GF-D8 (cell line): ENCODE results near the gene RXRG.

Source experiments
- DNase-seq: peaks from one replicate; lab custom pipeline; 2025; lab: John Stamatoyannopoulos, UW

Gene RXRG

DNA sequence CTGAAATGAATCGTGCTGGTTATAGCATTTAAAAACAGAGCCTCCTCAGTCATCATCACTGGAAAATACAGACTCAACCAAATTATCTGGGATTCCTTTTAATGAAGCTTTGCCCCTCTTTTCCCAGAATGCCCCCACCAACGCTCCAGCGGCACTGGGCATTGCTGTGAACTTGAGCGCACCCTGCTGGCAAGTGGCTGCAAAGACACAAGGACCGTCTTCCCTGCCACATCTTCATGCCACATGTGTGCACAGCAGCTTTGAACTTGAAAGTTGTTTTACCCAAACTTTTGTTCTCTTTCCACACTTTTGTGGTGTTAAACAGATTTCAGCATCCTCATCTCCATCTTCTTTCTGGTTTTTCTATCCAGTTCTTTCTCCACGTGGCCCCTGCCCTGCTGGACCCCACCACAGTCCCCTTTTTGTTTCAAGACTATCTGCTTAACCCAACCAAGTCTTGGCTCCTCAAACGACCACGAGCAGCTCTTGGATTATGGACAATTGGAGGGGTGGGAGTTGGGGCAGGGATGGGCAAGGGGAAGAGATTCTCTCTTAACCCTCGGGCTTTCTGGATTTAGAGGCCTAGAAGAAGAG is 75.6 kb downstream of the RXRG start:
- no peak for DNase-seq

DNA sequence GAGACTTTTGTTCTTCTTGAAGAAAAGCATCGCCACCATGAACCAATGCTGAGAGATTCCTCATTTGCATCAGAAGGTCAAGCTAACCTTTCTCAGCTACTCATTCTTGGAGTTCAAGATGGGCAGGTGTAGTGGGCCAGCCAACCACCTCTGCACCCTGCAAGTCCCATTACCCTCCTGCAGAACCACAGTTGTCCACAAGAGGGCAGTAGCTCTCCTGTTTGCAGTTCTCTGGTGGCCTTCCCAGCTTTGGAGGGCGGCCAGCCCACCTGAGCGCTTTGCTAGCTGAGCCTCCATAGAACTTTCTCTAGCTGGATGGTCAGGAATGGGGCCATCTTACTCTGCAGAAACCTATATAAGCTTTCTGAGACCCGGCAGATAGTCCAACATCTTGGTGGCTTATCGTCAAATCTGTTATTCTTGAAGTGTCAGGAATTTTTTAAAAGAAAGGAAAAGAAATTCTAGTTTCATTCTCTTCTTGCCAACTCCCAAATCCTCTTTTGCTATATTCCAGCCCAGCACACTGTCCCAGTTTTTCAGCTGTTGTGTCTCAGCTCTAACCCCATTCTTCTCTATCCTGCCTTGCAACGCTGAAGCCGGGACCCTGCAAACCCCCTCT is 77.4 kb downstream of the RXRG start:
- DNase-seq: no peak

- no peak for DNase-seq
Measured at GRCh38 chr1:165365341-165365740, 79.6 kb downstream of the RXRG start.

- DNase-seq: no peak
Measured at GRCh38 chr1:165364568-165365133, 80.3 kb downstream of the RXRG start.

- DNase-seq: no peak
Measured at GRCh38 chr1:165356876-165357275, 88.0 kb downstream of the RXRG start.

GRCh38 chr1:165355977-165356811 is 88.7 kb downstream of the RXRG start, which contains the start of gene LMX1A:
LMX1A (minus strand) TSS chr1:165356715; CDS start chr1:165355559, 1,156 bp downstream.
- DNase-seq: no peak

- DNase-seq: no peak
Measured at GRCh38 chr1:165355139-165355976, 89.6 kb downstream of the RXRG start.

DNA sequence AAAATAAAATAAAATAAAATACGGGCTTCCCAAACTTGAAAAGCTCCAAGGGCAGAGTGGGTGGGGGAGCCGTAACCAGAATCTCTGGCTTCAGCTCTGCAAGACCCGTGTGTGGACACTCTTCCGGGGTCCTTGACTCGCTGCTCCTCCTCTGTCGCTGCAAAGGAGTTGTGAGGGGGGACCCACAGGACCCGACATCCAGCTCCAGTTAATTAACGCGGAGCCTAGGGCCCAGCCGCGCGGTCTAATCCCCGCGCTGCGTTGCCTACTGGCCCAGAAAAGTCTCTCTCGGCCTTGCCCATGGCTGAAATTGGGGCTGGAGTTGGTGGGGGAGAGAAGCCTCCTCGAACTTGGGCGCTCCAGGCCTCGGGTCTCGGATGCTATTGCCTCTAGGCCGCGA is 90.2 kb downstream of the RXRG start:
- DNase-seq: no peak

DNA sequence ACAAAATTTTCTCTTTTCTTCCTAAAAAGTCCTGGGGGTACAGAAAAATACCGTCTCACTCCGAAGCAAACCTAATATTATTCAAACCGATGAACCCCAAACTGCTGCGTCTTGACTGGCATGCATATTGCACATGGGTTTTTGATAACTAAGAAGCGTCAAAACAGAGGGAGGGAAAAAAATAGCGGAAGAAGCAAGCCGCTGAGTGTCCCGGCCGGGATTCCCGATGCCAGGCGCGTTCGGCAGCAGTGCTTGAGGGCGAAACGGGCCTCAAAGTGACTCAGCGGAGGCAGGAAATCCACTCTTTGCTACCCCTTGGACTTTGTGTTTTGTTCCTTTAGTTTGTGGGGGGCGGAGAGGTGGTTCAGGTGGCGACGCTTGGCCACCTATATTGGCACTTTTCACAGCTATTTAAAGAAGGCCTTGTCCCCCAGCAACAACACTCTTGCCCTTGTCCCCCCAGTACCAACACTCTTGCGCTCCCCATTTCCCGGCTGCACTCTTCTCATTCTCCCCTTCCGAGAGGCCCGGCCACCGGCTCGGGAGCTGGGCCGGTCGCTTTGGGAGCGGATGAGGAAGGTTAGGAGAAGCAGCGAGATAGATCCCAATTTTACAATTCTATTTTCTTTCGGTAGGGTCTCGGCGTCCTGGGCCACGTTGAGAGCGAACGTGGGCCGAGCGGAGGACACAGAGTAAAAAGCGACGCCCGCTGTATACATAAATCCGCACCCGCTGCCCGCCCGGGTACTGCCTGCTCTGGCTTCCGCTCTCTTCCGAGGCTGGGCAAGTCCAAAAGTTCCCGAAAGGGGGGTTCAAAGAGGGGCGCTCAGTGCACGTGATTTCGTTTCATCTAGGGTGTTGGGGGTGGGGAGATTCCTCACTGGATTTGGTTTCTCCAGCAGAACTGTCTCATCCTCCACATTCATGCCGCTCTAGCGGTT is 90.9 kb downstream of the RXRG start:
- DNase-seq: no peak

GRCh38 chr1:165352442-165353293 is 92.3 kb downstream of the RXRG start:
- no peak for DNase-seq

DNA sequence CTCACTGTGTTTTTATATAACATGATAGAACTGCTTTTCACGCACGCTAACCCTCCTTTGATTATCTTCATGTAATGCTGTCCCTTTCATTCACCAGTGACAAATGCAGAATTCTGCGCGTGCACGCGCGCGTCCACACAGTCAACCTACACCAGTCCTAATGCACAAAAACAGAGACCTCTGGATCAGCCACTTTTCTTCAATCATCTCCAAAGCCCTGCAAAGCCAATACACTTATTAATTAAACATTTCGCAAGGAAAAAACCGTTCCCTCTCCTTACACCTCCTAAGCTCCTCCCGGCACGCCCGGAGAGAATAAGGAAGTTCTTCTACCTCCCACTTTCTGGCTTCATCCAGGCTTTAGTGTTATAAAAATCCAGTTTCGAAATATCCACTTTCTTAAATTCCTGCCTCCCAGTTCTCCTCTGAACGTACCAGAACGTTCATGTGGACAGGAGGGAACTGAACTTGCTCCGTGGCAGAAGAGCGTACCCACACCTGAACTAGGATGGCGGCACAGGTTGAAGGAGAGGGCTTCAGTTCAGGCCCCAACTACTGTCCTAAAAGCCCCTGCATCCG is 93.0 kb downstream of the RXRG start:
- DNase-seq: no peak
